ENCODE data around the gene PRKG1.

PRKG1 gene

GRCh38 chr10:51046654-51047053, 27.6 kb upstream of the PRKG1 start:
- H2AFZ ChIP-seq (ENCODE audit: low read depth, low read length): no peak overlapping the region
- TF ChIP-seq EZH2 (IDR thresholded peaks at IDR 0.05; ENCODE audit: borderline replicate concordance, low read depth, low read length, severe bottlenecking) (no peak), CTCF (IDR thresholded peaks at IDR 0.05; ENCODE audit: borderline replicate concordance, extremely low read depth, low read length, poor library complexity, severe bottlenecking) (no peak)
- H3K27me3 ChIP-seq (ENCODE audit: insufficient read depth, low read length, poor library complexity): no peaks in the 10 kb centered on the region
- ATAC-seq (ENCODE audit: insufficient read depth, low read depth) (no peak), DNase-seq (no peak)
- H3K4me1 ChIP-seq (ENCODE audit: insufficient read depth, low read length): no peaks in the 10 kb centered on the region
- no peak overlapping the region for H3K4me2 ChIP-seq (ENCODE audit: insufficient read depth, low read length)
- H3K27ac ChIP-seq (ENCODE audit: low read length): no peak overlapping the region
- no peaks in the 10 kb centered on the region for H3K79me2 ChIP-seq (ENCODE audit: insufficient read depth, low read length)
- no peak overlapping the region for H3K4me3 ChIP-seq (ENCODE audit: low read depth in 1 of 2, low read length in 2 of 2)
- no peak overlapping the region for H3K9ac ChIP-seq (ENCODE audit: low read depth, low read length)
- no peaks in the 10 kb centered on the region for H3K36me3 ChIP-seq (ENCODE audit: insufficient read depth, low read length)
- no peaks in the 10 kb centered on the region for H4K20me1 ChIP-seq (ENCODE audit: insufficient read depth, low read length)
- no peaks in the 10 kb centered on the region for H3K9me3 ChIP-seq (ENCODE audit: insufficient read depth, low read length, severe bottlenecking)

- Histone ChIP-seq H3K9ac (ENCODE audit: low read depth, low read length) (no peak overlapping the region), H3K9me3 (ENCODE audit: insufficient read depth, low read length, severe bottlenecking) (no peaks in the 10 kb centered on the region), H3K36me3 (ENCODE audit: insufficient read depth, low read length) (no peaks in the 10 kb centered on the region), H2AFZ (ENCODE audit: low read depth, low read length) (no peak overlapping the region), H3K27me3 (ENCODE audit: insufficient read depth, low read length, poor library complexity) (no peaks in the 10 kb centered on the region), H3K27ac (ENCODE audit: low read length) (no peak overlapping the region), H3K4me1 (ENCODE audit: insufficient read depth, low read length) (no peaks in the 10 kb centered on the region), H3K4me2 (ENCODE audit: insufficient read depth, low read length) (no peak overlapping the region), H4K20me1 (ENCODE audit: insufficient read depth, low read length) (no peaks in the 10 kb centered on the region), H3K4me3 (ENCODE audit: low read depth in 1 of 2, low read length in 2 of 2) (no peak overlapping the region), H3K79me2 (ENCODE audit: insufficient read depth, low read length) (no peaks in the 10 kb centered on the region)
- ATAC-seq (ENCODE audit: insufficient read depth, low read depth): no peak
- no peak for DNase-seq
- TF ChIP-seq CTCF (IDR thresholded peaks at IDR 0.05; ENCODE audit: borderline replicate concordance, extremely low read depth, low read length, poor library complexity, severe bottlenecking) (no peak), EZH2 (IDR thresholded peaks at IDR 0.05; ENCODE audit: borderline replicate concordance, low read depth, low read length, severe bottlenecking) (no peak)
These were observed 26.4 kb upstream of the PRKG1 start for GRCh38 chr10:51047857-51048256.

- H3K4me3 ChIP-seq (ENCODE audit: low read depth in 1 of 2, low read length in 2 of 2): no peak overlapping the region
- no peak overlapping the region for H3K9ac ChIP-seq (ENCODE audit: low read depth, low read length)
- H3K4me2 ChIP-seq (ENCODE audit: insufficient read depth, low read length): no peak overlapping the region
- no peak for ATAC-seq (ENCODE audit: insufficient read depth, low read depth)
- no peak for DNase-seq
- no peaks in the 10 kb centered on the region for H3K9me3 ChIP-seq (ENCODE audit: insufficient read depth, low read length, severe bottlenecking)
- H2AFZ ChIP-seq (ENCODE audit: low read depth, low read length): no peak overlapping the region
- H3K79me2 ChIP-seq (ENCODE audit: insufficient read depth, low read length): no peaks in the 10 kb centered on the region
- H3K4me1 ChIP-seq (ENCODE audit: insufficient read depth, low read length): no peaks in the 10 kb centered on the region
- H3K36me3 ChIP-seq (ENCODE audit: insufficient read depth, low read length): no peaks in the 10 kb centered on the region
- no peak overlapping the region for H3K27ac ChIP-seq (ENCODE audit: low read length)
- TF ChIP-seq CTCF (IDR thresholded peaks at IDR 0.05; ENCODE audit: borderline replicate concordance, extremely low read depth, low read length, poor library complexity, severe bottlenecking) (no peak), EZH2 (IDR thresholded peaks at IDR 0.05; ENCODE audit: borderline replicate concordance, low read depth, low read length, severe bottlenecking) (no peak)
- no peaks in the 10 kb centered on the region for H4K20me1 ChIP-seq (ENCODE audit: insufficient read depth, low read length)
- H3K27me3 ChIP-seq (ENCODE audit: insufficient read depth, low read length, poor library complexity): no peaks in the 10 kb centered on the region
These were observed 25.5 kb upstream of the PRKG1 start for GRCh38 chr10:51048792-51049191.

GRCh38 chr10:51052163-51052562, 22.1 kb upstream of the PRKG1 start:
- H3K4me3 ChIP-seq (ENCODE audit: low read depth in 1 of 2, low read length in 2 of 2): no peak overlapping the region
- ATAC-seq (ENCODE audit: insufficient read depth, low read depth): no peak
- H3K4me2 ChIP-seq (ENCODE audit: insufficient read depth, low read length): no peak overlapping the region
- no peaks in the 10 kb centered on the region for H3K27me3 ChIP-seq (ENCODE audit: insufficient read depth, low read length, poor library complexity)
- no peak overlapping the region for H3K27ac ChIP-seq (ENCODE audit: low read length)
- no peaks in the 10 kb centered on the region for H4K20me1 ChIP-seq (ENCODE audit: insufficient read depth, low read length)
- H3K79me2 ChIP-seq (ENCODE audit: insufficient read depth, low read length): no peaks in the 10 kb centered on the region
- no peak overlapping the region for H3K9ac ChIP-seq (ENCODE audit: low read depth, low read length)
- TF ChIP-seq CTCF (IDR thresholded peaks at IDR 0.05; ENCODE audit: borderline replicate concordance, extremely low read depth, low read length, poor library complexity, severe bottlenecking): no peak
- TF ChIP-seq EZH2 (IDR thresholded peaks at IDR 0.05; ENCODE audit: borderline replicate concordance, low read depth, low read length, severe bottlenecking): no peak
- H2AFZ ChIP-seq (ENCODE audit: low read depth, low read length): no peak overlapping the region
- H3K4me1 ChIP-seq (ENCODE audit: insufficient read depth, low read length): no peaks in the 10 kb centered on the region
- H3K9me3 ChIP-seq (ENCODE audit: insufficient read depth, low read length, severe bottlenecking): no peaks in the 10 kb centered on the region
- no peak for DNase-seq
- no peaks in the 10 kb centered on the region for H3K36me3 ChIP-seq (ENCODE audit: insufficient read depth, low read length)
